Prostate gland (tissue), 2 donors: Measurements from ENCODE around the gene AFF4. TPM values are rescaled to one million over a fixed set of nuclear protein-coding genes. Genes with fewer than 3 reads are reported as not detected.

Experiments
- DNase-seq: peaks from one replicate; pipeline ENCODE4 v3.0.0-alpha.2; 2019; ENCODE audit warnings: low spot score
- H3K27ac ChIP-seq, 2 donors: fragments of 200-600 bp; sonication (generic); 2 replicates each; pipeline ENCODE4 v1.5.1; 2017 to 2019
- H3K27me3 ChIP-seq: fragments of 200-600 bp; sonication (generic); replicated peaks from 2 replicates; pipeline ENCODE4 v1.5.1; 2019; ENCODE audit not compliant: insufficient read depth
- H3K36me3 ChIP-seq, 2 donors: fragments of 200-600 bp; sonication (generic); 1 replicate in 1 of 2; 2 replicates in 1 of 2; pipeline versions ENCODE4 v1.5.1 to v1.8.1; 2017 to 2019
- H3K4me1 ChIP-seq: fragments of 200-600 bp; sonication (generic); replicated peaks from 2 replicates; pipeline ENCODE4 v1.5.1; 2019
- H3K4me3 ChIP-seq, 2 donors: fragments of 200-600 bp; sonication (generic); 2 replicates each; pipeline ENCODE4 v1.5.1; 2017 to 2019
- H3K9me3 ChIP-seq: fragments of 200-600 bp; sonication (generic); 2 replicates; pipeline ENCODE4 v1.5.1; 2017
- POLR2A ChIP-seq: fragments of 450-650 bp; IDR thresholded peaks from one replicate; pipeline ENCODE4 v1.6.1; 2016; ENCODE audit warnings: antibody characterized with exemption, mild to moderate bottlenecking
- POLR2AphosphoS5 ChIP-seq: sonication (generic); formaldehyde crosslinking; IDR thresholded peaks from one replicate; pipeline ENCODE4 v1.6.1; 2017; ENCODE audit warnings: antibody characterized with exemption
- WGBS: methylation state at CpG from one replicate; pipeline ENCODE4 v1.1.5; 2018; 5-methylcytosine and 5-hydroxymethylcytosine counted together
- intact Hi-C: fragments of 100-400 bp; cut with DNase I; formaldehyde crosslinking; loops from one replicate; pipeline ENCODE4 v1.14.2; 2022
- total RNA-seq, 2 donors: library from RNA; depleted of rRNA; stranded (reverse); fragments of >200 nt; gene quantifications; one replicate each; pipeline ENCODE4 v1.1.0, GENCODE V29; 2016
- TF ChIP-seq, protein P1 (sequence below), 4 experiments: fragments of 200-600 bp in 2 of 4; fragments of 450-650 bp in 2 of 4; sonication (generic) in 2 of 4; IDR thresholded peaks; 1 replicate in 3 of 4; 2 replicates in 1 of 4; pipeline ENCODE4 v1.5.1; 2016 to 2019; ENCODE audit warnings: antibody characterized with exemption in 4 of 4, mild to moderate bottlenecking in 2 of 4, moderate library complexity in 2 of 4

The AFF4 gene
- total RNA-seq, 2 donors from 2014 or later: 57.2 to 105 TPM

DNA sequence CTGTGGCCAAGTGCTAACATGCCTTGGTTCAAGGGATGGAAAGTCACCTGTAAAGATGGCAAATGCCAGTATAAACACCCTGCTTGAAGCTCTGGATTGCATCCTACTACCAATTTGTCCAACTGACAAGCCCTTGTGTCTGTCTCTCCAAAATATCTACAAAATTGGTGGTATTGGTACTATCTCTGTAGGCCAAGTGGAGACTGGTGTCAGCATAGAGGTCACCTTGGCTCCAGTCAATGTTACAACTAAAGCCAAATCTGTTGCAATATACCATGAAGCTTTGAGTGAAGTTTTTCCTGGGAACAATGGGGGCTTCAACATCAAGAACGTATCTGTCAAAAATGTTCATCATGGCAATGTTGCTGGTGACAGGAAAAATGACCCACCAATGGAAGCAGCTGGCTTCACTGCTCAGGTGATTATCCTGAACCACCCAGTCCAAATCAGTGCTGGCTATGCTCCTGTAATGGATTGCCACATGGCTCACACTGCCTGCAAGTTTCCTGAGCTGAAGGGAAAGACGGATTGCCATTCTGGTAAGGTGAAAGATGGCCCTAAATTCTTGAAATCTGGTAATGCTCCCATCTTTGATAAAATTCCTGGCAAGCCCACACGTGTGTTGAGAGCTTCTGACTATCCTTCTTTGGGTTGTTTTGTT lies 19.9 kb downstream of the AFF4 start:
- intact Hi-C loops: no loop called here
- no peaks in the 10 kb centered on the region for H3K4me1 ChIP-seq
- H3K36me3 ChIP-seq: no peaks in the 10 kb centered on the region

DNA sequence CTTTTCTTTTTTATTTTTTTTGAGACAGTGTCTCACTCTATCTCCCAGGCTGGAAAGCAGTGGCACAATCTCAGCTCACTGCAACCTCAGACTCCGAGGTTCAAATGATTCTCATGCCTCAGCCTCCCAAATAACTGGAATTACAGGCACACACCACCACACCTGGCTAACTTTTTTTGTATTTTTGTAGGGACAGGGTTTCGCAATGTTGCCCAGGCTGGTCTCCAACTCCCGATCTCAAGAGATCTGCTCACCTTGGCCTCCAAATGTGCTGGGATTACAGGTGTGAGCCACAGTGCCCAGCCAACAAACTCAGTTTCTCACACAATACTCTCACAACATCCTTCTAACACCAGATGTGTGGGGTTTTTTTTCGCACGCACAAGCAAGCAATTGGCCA lies 22.1 kb downstream of the AFF4 start:
- Histone ChIP-seq H3K27me3 (no peaks in the 10 kb centered on the region), H3K9me3 (no peaks in the 10 kb centered on the region), H3K27ac (no peak overlapping the region), H3K4me3 (no peak overlapping the region), H3K4me1 (no peaks in the 10 kb centered on the region), H3K36me3 (no peaks in the 10 kb centered on the region)
- TF ChIP-seq, protein P1, sequence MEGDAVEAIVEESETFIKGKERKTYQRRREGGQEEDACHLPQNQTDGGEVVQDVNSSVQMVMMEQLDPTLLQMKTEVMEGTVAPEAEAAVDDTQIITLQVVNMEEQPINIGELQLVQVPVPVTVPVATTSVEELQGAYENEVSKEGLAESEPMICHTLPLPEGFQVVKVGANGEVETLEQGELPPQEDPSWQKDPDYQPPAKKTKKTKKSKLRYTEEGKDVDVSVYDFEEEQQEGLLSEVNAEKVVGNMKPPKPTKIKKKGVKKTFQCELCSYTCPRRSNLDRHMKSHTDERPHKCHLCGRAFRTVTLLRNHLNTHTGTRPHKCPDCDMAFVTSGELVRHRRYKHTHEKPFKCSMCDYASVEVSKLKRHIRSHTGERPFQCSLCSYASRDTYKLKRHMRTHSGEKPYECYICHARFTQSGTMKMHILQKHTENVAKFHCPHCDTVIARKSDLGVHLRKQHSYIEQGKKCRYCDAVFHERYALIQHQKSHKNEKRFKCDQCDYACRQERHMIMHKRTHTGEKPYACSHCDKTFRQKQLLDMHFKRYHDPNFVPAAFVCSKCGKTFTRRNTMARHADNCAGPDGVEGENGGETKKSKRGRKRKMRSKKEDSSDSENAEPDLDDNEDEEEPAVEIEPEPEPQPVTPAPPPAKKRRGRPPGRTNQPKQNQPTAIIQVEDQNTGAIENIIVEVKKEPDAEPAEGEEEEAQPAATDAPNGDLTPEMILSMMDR (IDR thresholded peaks at IDR 0.05): no peak
- no peak for TF ChIP-seq POLR2A
- TF ChIP-seq POLR2AphosphoS5: no peak
- 91% methylated on average over 5 of the region's 5 CpGs for WGBS
- DNase-seq: no peak
- intact Hi-C loops: no loop called here

More for the DNA sequence above, 19.9 kb downstream of the AFF4 start:
- no peak for TF ChIP-seq POLR2A
- TF ChIP-seq, protein P1 (IDR thresholded peaks at IDR 0.05): no peak
- no peak for TF ChIP-seq POLR2AphosphoS5
- no peak overlapping the region for H3K27ac ChIP-seq
- no peak overlapping the region for H3K4me3 ChIP-seq
- WGBS: 71% methylated on average over 3 of the region's 3 CpGs
- H3K27me3 ChIP-seq: no peaks in the 10 kb centered on the region
- no peak for DNase-seq
- no peaks in the 10 kb centered on the region for H3K9me3 ChIP-seq

DNA sequence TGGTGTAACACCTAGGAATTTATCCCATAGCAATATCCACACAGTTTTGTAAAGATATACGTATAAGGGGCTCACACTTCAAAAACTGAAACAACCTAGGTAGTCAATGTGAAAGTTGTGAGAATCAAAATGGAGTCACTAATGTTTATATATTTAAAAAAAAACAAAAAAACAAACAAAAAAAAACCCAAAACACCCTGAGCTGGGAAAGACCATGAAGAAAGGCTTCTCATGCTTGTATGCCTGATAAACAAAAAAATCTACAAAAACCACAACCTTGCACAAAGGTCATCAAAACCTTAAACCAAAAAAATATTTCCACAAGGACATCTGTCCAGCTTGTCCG lies 35.4 kb downstream of the AFF4 start:
- intact Hi-C loops: no loop called here
- Histone ChIP-seq H3K4me1 (no peaks in the 10 kb centered on the region), H3K9me3 (no peaks in the 10 kb centered on the region), H3K36me3 (no peaks in the 10 kb centered on the region), H3K27me3 (no peaks in the 10 kb centered on the region), H3K27ac (no peak overlapping the region), H3K4me3 (no peak overlapping the region)
- no peak for DNase-seq
- 89% methylated on average over 2 of the region's 2 CpGs for WGBS
- TF ChIP-seq POLR2A: no peak
- TF ChIP-seq POLR2AphosphoS5: no peak
- TF ChIP-seq, protein P1 (IDR thresholded peaks at IDR 0.05): no peak

DNA sequence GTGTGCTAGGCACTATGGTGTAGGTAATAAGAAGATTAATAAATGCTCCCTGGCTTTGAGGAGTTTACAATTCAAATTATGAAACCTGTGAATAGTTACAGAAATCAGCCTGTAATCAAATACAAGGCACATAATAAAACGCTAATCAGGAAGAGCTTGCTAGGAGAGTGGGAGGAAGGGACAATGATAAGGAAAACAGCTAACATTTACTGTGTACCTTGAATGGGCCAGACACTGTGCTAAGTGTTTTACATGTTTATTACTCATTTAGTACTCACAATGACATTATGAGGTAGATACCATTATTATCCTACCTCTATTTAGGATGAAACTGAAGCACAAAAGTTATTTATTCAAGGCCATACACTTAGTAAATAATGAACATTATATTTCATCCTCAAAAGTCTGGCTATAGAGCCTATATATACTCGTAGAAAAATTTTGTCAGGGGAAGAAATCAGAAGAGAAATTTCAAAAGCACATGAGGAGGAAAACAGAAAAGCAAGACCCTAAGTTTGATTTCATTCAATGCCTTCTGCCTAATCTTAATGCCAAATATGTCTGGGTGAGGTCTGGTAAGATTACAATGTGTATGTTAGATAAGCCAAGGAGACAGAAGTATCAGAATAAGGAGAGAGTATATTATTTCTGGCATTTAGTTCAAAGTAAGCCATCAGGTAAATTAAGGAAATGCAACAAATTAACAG lies 35.9 kb downstream of the AFF4 start:
- DNase-seq: no peak
- TF ChIP-seq, protein P1 (IDR thresholded peaks at IDR 0.05): no peak
- no peak for TF ChIP-seq POLR2AphosphoS5
- TF ChIP-seq POLR2A: no peak
- intact Hi-C loops: no loop called here
- H3K4me1 ChIP-seq: no peaks in the 10 kb centered on the region
- no peaks in the 10 kb centered on the region for H3K27me3 ChIP-seq
- H3K27ac ChIP-seq: no peak overlapping the region
- no peaks in the 10 kb centered on the region for H3K36me3 ChIP-seq
- no peak overlapping the region for H3K4me3 ChIP-seq
- 56% methylated on average over 2 of the region's 2 CpGs for WGBS
- H3K9me3 ChIP-seq: no peaks in the 10 kb centered on the region

DNA sequence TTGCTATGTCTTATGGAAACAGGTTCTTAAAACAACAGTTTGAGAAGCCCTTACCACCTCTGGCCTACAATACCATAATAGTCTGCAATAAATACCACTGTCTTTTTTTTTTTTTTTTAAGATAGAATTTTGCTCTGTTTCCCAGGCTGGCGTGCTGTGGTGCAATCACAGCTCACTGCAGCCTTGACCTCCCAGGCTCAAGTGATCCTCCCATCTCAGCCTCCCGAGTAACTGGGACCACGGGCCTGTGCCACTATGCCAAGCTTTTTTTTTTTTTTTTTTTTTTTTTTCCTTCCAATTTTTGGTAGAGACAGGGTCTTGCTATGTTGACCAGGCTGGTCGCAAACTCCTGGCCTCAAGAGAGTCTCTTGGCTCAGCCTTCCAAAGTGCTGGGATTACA lies 37.0 kb downstream of the AFF4 start:
- DNase-seq: no peak
- intact Hi-C loops: no loop called here
- 95% methylated on average over 4 of the region's 4 CpGs for WGBS
- H3K4me3 ChIP-seq: no peak overlapping the region
- H3K27ac ChIP-seq: no peak overlapping the region
- no peaks in the 10 kb centered on the region for H3K9me3 ChIP-seq
- no peaks in the 10 kb centered on the region for H3K4me1 ChIP-seq
- TF ChIP-seq, protein P1 (IDR thresholded peaks at IDR 0.05): no peak
- TF ChIP-seq POLR2A (no peak), POLR2AphosphoS5 (no peak)
- H3K27me3 ChIP-seq: no peaks in the 10 kb centered on the region
- no peaks in the 10 kb centered on the region for H3K36me3 ChIP-seq
